Lung (tissue), 12 donors: ENCODE measurements around the gene KIF25. TPM values are rescaled to one million over a fixed set of nuclear protein-coding genes. Genes with fewer than 3 reads are reported as not detected.

ENCODE experiments used
- ATAC-seq: fragments of 200-7000 bp; cut with Tn5 transposase; one replicate; pipeline ENCODE4 v1.9.1; 2020; ENCODE audit warnings: moderate number of reproducible peaks; ENCODE audit not compliant: insufficient read depth, low FRiP score
- DNase-seq, 3 donors: peaks; one replicate each; pipeline ENCODE4 v3.0.0-alpha.2; 2013 to 2017
- H3K27ac ChIP-seq, 2 donors: one replicate each; pipeline ENCODE4 v1.5.1; 2013; ENCODE audit warnings: mild to moderate bottlenecking in 2 of 2, moderate library complexity in 2 of 2, control low read depth in 1 of 2, inconsistent platforms in 1 of 2, low read depth in 1 of 2, low read length in 1 of 2
- H3K27me3 ChIP-seq, 3 donors: one replicate each; pipeline ENCODE4 v1.5.1; 2013; ENCODE audit warnings: low read length in 2 of 3; ENCODE audit not compliant: control insufficient read depth in 3 of 3, insufficient read depth in 3 of 3
- H3K36me3 ChIP-seq, 4 donors: one replicate each; pipeline ENCODE4 v1.5.1; 2013; ENCODE audit warnings: low read length in 4 of 4, mild to moderate bottlenecking in 1 of 4, moderate library complexity in 1 of 4; ENCODE audit not compliant: control insufficient read depth in 4 of 4, insufficient read depth in 4 of 4
- H3K4me1 ChIP-seq, 5 donors: one replicate each; pipeline ENCODE4 v1.5.1; 2013; ENCODE audit warnings: low read length in 5 of 5, mild to moderate bottlenecking in 2 of 5, moderate library complexity in 1 of 5; ENCODE audit not compliant: control insufficient read depth in 5 of 5, insufficient read depth in 5 of 5
- H3K4me3 ChIP-seq: one replicate; pipeline ENCODE4 v1.5.1; 2013; ENCODE audit warnings: mild to moderate bottlenecking, control low read depth, moderate library complexity
- H3K9ac ChIP-seq, 2 donors: one replicate each; pipeline ENCODE4 v1.5.1; 2013; ENCODE audit warnings: low read length in 2 of 2, control low read depth in 1 of 2; ENCODE audit not compliant: insufficient read depth in 1 of 2
- H3K9me3 ChIP-seq, 4 donors: one replicate each; pipeline ENCODE4 v1.5.1; 2013; ENCODE audit warnings: low read length in 3 of 4, mild to moderate bottlenecking in 1 of 4, moderate library complexity in 1 of 4; ENCODE audit not compliant: control insufficient read depth in 4 of 4, insufficient read depth in 3 of 4
- WGBS, 2 donors: extraction: QIAGEN DNeasy Blood & Tissue Kit; methylation state at CpG; one replicate each; pipeline ENCODE4 v1.1.7; 2013; 5-methylcytosine and 5-hydroxymethylcytosine counted together
- polyA plus RNA-seq, 2 donors: library from polyadenylated mRNA; stranded (reverse); fragments of 200-250 nt; gene quantifications; one replicate each; pipeline ENCODE4 v1.2.1, GENCODE V29; 2013
- total RNA-seq, 2 donors: library from RNA; depleted of rRNA in 1 of 2; stranded (reverse); fragments of >200 nt in 1 of 2; gene quantifications; one replicate each; pipeline ENCODE4 v1.2.1, GENCODE V29; 2014 to 2021
- TF ChIP-seq, protein P1 (sequence below): IDR thresholded peaks from 2 replicates; pipeline ENCODE4 v1.5.1; 2012; ENCODE audit warnings: mild to moderate bottlenecking; ENCODE audit errors: control extremely low read depth, extremely low read depth
- donor health status: control.
- donor health status: control.
- donor health status: Bipolar disorder and iron deficiency.
- donor health status: healthy.
- donor health status: DM: yes; HTN: yes; CAD: no.

KIF25 gene
- total and polyA plus RNA-seq, 4 donors = 0.24 to 5.3 (median 0.53) TPM

DNA sequence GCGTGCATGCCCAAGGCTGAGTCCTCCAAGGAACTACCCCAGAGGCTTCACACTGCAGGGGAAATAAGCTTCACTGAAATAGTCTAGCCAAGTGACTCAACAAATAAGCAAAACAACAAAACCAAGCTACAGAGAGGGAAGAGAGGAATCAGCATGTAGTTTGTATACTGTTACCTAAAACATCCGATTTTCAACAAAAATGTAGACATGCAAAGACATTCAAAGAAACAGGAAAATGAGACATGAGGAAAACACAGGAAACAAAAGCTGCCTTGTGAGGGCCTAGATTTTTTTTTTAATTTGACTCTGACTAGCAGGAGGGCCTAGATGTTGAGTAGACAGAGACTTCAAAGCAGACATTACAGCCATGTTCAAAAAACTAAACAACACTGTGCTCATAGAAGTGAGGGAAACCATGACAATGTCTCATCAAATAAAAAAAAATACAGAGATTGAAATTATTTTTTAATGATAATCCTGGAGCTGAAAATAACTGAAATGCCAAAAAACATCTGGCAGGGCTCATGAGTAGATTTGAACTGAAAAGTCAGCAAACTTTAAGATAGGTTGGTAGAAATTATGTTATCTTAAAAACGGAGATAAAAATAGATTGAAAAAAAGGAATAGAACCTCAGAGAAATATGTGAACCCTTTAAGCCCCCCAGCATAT, 16.4 kb upstream of the KIF25 start:
- Histone ChIP-seq H3K4me3 (no peak overlapping the region), H3K36me3 (peaks cover 0 to 2% (median 0%) of the 10 kb centered on the region in 4 donors), H3K27me3 (no peaks in the 10 kb centered on the region), H3K9ac (no peak overlapping the region), H3K9me3 (peaks cover 0 to 6% (median 0%) of the 10 kb centered on the region in 4 donors), H3K27ac (no peak overlapping the region), H3K4me1 (peaks cover 0 to 27% (median under 1%) of the 10 kb centered on the region in 5 donors)
- DNase-seq (peak in 2 of 3 donors; percentile 68 to 77), ATAC-seq (no peak)
- WGBS, 2 donors = 78 to 85% methylated on average over 3 of the region's 3 CpGs
- TF ChIP-seq, protein P1, sequence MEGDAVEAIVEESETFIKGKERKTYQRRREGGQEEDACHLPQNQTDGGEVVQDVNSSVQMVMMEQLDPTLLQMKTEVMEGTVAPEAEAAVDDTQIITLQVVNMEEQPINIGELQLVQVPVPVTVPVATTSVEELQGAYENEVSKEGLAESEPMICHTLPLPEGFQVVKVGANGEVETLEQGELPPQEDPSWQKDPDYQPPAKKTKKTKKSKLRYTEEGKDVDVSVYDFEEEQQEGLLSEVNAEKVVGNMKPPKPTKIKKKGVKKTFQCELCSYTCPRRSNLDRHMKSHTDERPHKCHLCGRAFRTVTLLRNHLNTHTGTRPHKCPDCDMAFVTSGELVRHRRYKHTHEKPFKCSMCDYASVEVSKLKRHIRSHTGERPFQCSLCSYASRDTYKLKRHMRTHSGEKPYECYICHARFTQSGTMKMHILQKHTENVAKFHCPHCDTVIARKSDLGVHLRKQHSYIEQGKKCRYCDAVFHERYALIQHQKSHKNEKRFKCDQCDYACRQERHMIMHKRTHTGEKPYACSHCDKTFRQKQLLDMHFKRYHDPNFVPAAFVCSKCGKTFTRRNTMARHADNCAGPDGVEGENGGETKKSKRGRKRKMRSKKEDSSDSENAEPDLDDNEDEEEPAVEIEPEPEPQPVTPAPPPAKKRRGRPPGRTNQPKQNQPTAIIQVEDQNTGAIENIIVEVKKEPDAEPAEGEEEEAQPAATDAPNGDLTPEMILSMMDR = no peak

DNA sequence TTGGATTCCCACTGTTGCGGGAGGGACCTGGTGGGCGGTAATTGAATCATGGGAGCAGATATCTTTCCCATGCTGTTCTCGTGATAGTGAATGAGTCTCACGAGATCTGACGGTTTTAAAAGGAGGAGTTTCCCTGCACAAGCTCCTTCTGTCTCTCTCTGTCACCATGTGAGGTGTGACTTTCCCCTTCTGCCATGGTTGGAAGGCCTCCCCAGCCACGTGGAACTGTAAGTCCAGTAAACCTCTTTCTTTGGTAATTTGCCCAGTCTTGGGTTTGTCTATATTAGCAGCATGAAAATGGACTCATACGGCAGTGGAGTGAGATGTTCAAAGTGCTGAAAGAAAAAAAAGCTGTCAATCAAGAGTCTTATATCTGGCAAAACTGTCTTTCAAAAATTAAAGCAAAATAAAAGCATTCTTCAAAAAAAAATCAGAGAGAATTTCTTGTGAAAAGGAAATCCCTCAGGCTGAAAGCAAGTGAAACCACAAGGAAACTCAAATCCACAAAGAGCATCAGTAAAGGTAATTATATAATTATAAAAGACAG, 15.5 kb upstream of the KIF25 start:
- TF ChIP-seq, protein P1 = no peak
- 82 to 89% methylated on average over 7 of the region's 7 CpGs for WGBS, 2 donors
- DNase-seq = no peak

GRCh38 chr6:167984144-167984719, 13.2 kb upstream of the KIF25 start:
- 92 to 95% methylated on average over 11 of the region's 11 CpGs for WGBS, 2 donors
- no peak overlapping the region for H3K9ac ChIP-seq
- DNase-seq = no peak
- TF ChIP-seq, protein P1 = no peak
- no peak overlapping the region for H3K27ac ChIP-seq
- peaks cover 0 to 3% (median 0%) of the 10 kb centered on the region in 4 donors for H3K9me3 ChIP-seq
- H3K27me3 ChIP-seq = no peaks in the 10 kb centered on the region
- no peak overlapping the region for H3K4me3 ChIP-seq
- no peak for ATAC-seq
- H3K36me3 ChIP-seq = no peaks in the 10 kb centered on the region
- peaks cover 0 to 20% (median 0%) of the 10 kb centered on the region in 5 donors for H3K4me1 ChIP-seq

More for the DNA sequence above, 15.5 kb upstream of the KIF25 start:
- Histone ChIP-seq H3K36me3 (peaks cover 0 to 2% (median 0%) of the 10 kb centered on the region in 4 donors), H3K4me1 (peaks cover 0 to 27% (median 0%) of the 10 kb centered on the region in 5 donors), H3K4me3 (no peak overlapping the region), H3K27me3 (no peaks in the 10 kb centered on the region), H3K9ac (no peak overlapping the region), H3K27ac (no peak overlapping the region), H3K9me3 (peaks cover 0 to 3% (median 0%) of the 10 kb centered on the region in 4 donors)
- no peak for ATAC-seq
